ENCODE data around the gene MEF2D.

The MEF2D gene

DNA sequence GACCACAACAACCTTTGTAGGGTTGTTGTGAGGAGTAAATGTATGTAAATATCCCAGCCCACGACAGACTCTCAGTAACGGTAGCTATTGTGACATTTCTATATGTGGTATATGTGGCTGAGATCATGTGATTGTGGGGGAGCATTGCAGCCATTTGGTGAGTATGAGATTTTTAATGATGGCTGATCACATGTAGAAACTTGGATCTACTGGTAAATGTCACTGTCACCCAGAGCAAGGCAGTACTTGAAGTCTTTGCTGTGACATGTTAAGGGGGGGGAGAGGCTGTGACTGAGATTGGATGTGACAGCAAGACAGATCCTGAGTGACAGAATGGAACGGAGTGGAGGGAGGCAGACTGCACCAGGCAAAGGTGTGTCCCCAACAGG, 23.9 kb upstream of the MEF2D start:
- no peak for DNase-seq (ENCODE audit: low spot score)

DNA sequence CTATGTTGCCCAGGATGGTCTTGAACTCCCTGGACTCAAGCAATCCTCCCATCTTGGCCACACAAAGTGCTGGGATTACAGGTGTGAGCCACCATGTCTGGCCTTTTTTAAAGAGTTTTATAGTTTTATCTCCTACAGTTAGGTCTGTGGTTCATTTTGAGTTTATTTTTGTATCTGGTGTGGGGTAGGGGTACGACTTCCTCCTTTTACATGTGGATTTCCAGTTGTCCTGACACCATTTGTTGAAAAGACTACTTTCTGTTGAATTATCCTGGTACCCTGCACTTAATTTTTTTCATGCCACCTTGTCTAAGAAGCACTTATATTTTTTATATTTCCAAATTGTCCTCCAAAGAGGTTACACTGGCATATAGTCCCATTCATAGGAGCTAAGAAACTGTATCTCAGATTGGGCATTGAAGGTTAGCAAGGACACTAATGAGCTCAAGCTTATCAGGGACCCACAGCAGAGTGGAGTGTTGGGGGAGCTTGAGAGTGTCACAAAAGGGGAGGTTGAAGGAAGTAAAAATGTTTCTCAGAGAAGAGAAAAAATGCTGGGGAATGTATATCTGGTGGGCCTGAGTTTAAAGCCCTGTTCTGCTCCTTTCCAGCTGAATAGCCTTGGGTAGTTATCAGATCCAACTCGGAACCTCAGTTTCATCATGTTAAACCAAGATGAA, 23.4 kb upstream of the MEF2D start:
- no peak for DNase-seq (ENCODE audit: low spot score)

DNA sequence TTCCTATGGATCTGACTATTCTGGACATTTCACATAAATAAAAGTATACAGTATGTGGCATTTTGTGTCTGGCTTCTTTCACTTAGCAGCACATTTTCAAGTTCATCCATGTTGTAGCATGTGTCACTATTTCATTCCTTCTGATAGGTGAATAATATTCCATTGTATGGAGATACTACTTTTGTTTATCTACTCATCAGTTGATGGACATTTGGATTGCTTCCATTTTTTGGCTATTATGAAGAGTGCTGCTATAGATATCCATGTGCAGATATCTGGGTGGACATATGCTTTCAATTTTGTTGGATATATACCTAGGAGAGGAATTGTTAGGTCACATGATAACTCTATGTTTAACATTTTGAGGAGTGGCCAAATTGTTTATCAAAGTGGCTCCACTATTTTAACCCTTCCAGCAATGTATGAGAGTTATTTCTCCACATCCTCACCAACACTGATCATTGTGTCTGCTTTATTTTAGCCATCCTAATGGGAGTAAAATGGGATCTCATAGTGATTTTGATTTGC, 21.9 kb upstream of the MEF2D start:
- no peak for DNase-seq (ENCODE audit: low spot score)

DNA sequence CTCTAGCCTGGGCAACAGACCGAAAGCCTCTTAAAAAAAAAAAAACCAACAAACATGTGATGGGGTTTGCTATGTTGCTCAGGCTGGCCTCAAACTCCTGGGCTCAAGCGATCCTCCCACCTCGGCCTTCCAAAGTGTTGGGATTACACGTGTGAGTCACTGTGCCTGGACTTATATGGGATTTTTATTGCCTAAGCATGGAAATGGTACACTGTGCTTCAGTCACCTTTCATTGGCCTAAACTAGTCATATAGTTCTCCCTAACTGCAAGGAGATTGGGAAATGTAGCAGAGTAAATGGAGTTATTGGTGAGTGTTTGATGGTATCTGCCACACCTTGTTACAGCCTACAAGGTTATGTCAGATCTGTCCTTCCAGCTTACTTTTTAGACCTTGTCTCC, 17.2 kb upstream of the MEF2D start:
- no peak for DNase-seq (ENCODE audit: low spot score)

DNA sequence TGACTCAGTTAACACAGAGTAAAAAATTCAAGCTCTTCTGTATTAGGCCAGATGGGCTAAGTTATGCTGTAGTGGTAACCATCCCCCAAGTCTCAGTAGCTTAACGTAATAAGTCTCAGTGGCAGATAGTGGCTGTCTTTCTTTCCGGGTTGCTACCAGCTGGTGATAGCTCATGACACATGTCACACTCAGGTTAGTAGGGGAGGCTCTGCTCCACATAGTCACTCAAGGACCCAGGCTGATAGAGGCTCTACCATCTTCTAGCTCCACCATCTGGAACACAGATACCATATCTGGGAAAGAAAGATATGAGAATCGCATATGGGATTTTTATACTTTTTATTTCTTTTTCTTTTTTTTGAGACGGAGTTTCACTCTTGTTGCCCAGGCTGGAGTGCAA, 16.2 kb upstream of the MEF2D start:
- DNase-seq (ENCODE audit: low spot score) = no peak

DNA sequence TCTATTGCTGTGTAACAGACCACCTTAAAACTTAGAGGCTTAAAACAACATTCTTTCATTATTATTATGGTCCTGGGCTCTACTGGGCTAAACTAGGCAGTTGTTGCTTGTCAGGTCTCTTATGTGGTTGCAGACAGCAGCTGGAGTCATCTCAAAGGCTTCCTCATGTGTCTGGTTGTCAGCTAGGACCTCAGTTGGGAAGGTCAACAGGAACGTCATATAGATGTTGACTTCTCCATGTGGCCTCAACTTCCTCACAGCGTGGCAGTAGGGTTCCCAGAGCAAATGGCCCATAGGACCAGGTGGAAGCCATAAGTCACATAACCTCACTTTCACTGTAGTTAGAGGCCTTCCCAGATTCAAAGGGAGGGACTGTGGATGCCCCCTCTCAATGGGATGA, 15.4 kb upstream of the MEF2D start:
- DNase-seq (ENCODE audit: low spot score) = no peak

DNA sequence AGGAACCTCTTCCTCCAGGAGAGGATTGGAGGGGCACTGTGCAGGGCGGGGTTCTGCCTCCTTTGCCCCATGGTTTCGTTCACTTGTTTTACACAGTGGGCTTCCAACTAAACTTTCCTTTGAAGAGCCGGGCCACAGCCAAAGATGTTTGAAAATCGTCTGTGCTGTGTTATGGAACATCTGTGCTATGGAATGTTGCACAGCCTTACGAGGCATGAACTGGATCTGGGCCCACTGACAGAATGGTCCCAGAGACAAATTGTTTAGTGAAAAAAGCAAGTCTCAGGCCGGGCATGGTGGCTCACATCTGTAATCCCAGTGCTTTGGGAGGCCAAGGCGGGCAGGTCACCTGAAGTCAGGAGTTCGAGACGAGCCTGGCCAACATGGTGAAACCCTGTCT, 12.6 kb upstream of the MEF2D start:
- no peak for DNase-seq (ENCODE audit: low spot score)

DNA sequence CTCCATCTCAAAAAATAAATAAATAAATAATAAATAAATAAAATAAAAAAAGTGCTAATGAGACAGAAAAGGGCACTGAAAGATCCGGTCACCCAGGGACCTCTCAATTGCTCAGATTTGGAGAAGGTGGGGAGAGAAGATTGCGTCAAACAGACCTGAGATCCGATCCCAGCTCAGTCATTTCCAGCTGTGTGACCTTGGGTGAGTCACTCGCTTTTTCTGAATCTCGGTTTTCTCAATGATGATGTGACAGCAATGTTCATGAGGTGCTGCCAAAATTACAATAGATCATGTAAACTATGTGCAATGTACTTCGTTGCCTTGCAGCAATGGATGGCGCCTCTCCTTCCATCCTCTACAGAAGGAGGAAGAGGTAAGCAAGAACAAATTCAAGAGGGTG, 11.1 kb upstream of the MEF2D start:
- DNase-seq (ENCODE audit: low spot score) = no peak

DNA sequence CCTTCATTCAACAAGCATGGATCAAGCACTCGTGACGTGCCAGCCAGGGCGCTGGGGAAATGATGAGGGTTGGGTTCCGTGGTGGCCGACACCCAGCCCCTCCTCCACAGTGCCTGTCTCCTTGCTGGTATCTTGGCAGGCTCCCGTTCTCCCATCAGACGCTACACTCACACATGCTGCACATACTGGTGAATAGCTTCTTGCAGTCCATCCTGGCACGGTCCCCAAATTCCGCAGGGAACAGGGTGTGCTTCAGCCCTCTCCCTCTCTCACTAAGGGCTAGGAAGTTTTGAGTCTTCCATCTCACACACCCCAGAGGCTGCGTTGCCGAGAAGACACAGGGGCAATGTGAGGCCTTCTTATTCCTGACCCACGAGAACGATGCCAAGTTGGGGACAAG, 10.1 kb upstream of the MEF2D start:
- DNase-seq (ENCODE audit: low spot score) = no peak

DNA sequence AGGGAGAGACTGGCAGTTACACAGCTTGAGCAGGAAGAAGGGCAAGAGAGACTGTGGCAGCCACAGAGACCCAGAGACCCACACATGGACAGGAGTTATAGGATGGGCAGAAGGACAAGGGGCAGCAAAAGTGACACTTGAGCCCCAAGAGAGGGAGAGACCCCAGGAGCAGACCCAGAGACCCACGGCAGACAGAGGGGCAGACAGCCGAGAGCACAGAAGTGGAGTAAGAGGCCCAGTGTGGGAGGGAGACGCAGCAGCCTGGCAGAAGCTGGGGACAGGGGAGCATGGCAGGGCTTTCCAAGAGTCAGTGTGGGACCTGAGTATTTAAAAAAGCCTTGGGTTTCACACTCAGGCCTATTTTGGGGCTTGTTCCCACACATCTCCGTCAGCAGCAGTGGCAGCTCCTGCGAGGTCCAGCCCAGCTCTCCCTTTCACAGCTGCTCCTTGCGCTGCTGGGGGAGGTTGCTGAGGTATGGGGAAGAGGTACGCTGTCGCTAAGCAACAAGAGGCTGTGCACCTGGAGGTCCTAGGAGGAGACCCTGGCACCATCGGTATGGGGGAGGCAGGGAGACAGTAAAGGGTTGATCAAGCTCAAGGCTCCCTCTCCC, 9.0 kb upstream of the MEF2D start:
- no peak for DNase-seq (ENCODE audit: low spot score)

DNA sequence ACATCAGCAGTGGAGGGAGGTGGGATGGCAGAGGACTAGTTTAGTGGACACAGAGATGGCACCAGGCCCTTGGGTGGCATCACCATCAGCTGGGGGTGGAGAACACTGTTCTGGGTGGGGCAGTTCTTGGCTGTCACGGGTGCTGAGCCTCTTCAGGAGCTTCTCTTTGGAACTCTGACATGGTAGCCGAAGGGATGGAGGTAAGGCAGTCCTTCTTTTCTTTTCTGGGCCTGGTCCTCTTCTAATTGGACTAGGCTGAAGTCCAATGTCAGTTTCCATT, 8.3 kb upstream of the MEF2D start:
- no peak for DNase-seq (ENCODE audit: low spot score)

DNA sequence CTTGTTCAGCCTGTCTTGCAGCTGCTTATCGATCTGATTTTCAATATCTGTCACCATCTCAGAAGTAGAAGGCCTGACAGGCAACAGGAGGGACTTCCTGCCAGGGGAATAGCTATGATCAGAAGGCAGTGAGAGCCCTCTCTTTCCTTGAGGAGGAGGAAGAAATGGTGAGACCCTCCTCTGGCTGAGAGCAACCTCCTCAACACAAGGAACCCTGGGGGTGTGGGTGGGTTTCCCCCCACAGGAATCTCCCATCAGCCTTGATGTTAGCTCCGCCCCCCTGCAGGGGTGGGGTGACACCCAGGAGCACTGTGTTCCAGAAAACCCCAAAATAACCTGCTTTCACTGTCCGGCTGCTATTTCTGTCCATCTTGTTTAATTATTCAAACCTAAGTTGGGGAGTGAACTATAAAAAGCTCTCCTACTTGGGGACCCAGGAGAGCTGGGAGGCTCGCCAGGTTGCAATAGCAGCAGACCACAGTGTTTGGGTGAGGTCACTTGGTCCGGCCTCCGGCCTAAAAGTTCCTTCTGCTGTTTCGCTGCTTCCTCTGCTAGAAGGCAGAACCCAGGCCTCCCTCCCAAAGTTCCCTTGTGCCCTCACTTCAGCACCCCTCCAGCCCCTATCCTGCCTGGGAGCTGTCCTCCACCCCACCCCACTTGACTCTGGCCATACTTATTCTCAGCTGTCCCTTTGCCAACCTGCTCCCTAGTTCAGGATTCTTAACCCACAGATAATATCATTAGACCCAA, 7.8 kb upstream of the MEF2D start:
- DNase-seq (ENCODE audit: low spot score) = no peak

DNA sequence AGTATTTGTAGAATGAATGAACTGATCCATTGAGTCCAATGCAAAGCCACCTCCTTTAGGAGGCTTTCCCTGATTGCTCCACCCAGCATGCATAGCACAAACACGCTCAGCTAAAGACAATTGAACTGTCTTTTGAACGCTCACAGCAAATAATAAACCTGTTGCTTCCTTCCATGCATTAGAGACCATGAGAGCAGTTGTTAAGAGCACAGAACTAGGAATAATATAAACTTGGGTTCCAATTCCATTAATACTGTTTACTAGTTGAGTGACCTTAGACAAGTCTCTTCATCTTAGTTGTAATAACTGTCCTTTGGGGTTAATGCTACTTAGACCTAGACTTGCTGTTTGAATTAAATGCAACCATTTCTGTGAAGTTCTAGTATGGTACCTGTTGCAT, 5.9 kb upstream of the MEF2D start:
- DNase-seq (ENCODE audit: low spot score) = no peak

DNA sequence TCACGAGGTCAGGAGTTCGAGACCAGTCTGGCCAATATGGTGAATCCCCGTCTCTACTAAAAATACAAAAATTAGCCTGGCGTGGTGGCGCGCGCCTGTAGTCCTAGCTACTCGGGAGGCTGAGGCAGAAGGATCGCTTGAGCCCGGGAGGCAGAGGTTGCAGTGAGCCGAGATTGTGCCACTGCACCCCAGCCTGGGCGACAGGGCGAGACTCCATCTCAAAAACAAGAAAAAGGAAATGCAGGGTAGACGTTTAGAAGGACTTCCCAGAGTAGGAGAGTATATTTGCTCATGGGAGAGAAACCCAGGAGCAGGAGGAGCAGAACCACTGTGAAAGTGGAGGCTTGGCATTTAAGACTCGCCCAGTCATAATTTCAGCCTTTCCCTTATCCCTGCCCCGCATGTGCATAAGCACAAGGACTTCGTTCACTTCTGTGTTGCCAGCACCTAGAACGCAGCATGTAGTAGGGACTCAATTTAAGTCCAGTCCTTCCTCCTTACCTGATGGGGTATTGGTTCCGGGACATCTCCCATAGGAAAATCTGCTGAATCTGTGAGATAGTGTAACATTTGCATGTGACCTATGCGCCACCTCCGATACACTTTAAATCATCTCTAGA, 5.2 kb upstream of the MEF2D start:
- no peak for DNase-seq (ENCODE audit: low spot score)

DNA sequence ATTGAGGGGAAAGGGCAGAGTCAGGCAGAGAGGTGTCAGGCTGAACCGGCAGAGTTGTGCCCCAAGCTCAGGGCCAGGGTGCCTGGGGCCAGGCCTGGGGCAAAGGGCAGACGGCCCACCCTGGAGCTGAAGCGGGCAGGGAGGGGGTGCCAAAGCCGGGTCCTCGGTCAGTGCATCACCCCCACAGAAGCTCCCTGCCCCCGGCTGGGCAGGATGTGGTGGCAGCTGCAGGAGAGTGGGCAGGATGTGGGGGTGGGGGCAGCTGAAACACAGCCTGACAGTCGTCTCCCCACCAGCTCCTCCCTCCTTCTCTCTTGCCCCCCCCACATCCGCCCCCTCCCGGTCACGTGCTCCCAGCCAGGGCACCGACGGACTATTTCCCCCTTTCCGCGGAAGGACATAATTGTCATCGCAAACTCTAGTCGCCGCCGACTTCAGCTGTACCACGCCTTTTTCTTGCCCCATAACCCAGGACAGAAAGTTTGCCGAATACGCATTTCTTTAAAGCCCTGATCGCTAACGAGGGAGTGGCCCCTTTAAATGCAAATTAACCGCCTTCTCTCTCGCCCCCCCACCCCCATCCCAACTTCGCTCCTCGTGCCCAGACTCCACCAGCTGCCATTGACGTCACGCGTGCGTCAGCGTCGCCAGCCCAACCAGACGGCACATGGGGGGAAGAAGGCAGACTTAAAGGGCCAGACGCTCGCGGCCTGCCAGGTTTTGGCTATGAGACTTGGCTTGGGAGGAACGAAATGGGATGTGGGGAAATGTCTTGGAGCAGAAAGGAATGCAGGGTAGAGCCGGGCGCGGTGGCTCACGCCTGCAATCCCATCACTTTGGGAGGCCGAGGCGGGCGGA, 4.5 kb upstream of the MEF2D start:
- peak; percentile 93 for DNase-seq (ENCODE audit: low spot score)

DNA sequence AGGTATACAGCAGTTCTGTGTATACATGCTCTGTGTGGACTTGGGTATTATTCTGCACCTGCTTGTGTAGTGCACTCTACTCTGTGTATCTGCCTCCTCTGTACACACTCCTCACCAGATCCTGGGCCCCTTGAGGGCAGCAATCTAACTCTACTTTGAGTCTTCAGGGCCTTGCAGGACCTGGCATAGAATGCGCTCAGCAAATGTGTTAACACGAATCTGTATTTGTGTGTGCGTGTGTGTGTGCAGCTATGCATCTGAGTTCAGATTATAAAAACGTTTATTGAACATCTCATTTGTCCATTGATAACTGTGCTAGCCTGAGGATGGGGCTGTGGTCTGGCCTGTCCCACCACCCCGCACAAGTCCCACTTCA, 3.9 kb upstream of the MEF2D start:
- no peak for DNase-seq (ENCODE audit: low spot score)

DNA sequence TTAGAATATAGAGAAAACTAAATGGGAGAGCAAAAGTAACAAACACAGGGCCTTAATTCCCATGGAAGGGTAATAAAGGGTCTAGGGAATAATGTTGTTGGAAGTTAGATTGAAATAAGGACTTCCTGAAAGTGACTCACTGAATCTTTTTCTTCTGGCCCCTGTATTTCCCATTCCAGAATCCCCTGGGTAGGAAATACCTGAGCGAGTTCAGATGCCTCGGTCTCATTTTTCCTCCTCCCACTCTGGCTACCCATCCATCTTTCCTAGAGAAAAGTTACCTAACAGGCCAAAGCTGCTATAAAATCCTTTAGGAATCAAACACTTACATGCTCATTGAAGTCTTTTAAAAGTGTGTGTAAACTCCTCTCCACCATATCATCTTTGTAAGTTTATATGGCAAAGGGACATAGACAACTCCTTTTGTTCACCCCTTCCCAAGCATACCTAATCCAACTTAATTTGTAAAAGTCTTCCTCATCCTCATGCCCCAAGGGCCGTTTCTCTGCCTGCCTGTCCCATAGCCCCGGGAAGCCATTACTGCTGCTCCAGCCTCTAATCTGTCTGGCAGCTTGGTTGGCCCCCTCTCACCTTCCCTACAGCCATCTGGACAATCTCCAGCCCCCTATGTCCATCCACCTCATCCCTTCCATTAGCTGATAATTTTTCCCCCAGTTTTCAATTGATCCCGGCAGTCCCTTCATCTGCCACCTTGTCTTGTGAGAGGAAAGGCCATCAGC, 3.3 kb upstream of the MEF2D start:
- no peak for DNase-seq (ENCODE audit: low spot score)

DNA sequence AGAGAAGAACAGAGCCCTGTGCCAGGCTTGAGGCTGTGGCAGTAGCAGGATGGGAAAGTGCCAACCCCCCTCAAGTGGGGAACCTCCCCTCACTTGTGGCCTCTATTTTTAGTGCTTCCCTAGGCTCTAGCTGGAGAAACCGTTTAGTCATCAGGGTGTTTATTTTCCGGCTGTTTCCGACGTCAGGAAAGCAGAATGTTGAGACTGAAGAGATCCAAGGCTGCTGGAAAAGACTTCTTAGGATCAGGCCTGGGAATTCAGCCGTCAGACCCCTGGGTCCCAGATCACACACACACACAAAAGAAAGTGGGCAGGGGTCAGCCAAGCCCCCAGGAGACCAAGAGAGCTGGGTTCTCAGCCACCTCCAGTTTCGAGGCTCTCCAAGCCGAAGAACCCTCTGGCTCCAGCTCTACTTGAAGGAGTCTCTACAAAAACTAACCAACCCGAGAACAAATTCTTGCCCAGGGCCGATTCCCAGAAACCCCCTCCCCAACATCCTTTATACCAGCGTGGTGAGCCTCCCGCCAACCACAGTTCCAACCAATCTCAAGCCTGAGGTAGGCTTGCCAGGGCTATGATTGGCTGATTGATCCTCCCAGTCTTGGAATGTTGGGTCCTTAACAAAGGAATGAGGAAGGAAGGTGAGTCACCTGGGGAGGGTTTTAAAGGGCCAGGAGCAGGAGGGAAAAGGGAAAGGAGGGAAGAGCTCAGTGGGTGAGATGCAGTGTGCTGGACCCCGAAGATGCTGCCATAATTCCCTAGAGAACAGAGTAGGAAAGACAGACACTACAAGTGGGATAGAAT, 2.5 kb upstream of the MEF2D start:
- peak; percentile 88 for DNase-seq (ENCODE audit: low spot score)

DNA sequence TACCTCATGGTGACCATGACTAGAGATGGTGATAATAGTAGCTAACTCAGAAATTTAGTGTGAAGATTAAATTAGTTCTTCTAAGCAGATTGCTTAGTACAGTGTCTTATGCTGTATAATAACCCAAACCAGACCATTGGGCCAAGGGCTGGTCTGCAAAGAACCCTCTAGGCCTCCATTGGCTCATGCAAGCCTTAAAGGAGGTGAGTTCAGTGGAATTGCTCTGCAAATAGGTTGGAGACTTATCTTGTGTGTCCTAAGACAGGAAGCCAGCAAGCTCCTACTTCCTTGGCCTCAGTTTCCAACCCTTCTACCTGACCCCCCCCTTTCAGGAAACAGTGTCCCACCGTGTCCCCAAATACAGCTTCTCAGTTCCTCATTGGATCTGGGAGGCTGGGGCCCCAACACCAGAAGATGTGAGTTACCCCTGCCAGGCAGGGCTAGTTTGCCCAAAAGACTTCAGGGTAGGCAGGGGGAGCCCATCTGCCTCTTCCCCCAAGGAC, 1.9 kb upstream of the MEF2D start:
- DNase-seq (ENCODE audit: low spot score) = no peak

DNA sequence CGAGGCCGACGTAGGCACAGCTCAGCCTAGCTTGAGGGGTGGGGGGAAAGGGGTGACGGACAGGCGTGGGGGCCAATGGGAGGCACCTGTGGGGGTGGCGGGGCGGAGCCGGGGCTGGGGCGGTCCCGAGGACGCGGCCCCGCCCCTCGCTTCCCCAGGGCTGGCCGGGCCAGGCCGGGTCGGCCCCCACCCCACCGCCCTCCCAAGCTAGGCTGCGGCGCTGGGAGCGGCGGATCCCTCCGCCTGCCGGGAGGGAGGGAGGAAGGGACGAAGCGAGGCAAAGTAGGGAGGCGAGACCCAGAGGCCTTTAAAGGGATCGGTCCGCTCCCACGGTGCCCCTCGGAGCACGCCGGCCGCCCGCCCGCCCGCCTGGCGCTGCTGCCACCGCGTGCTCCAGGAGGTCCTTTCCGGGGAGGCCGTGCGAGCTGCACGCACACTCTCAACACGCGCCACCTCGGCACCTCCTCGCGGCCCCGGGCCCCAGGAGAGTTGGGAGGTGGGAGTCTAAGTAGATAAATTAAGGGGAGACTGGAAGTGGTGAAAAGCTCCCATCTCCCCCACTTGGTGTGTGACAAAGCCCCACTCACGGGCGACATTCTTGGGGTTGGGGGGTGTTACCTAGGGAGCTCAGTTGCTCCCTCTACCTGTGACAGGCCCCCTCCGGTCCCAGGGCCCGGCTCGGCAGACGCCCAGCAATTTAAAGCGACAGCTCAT, 375 bp upstream of the MEF2D start:
- DNase-seq (ENCODE audit: low spot score) = peak; percentile 91

Measured in iPS-NIHi11 (cell line).